ENCODE data around the gene ARMC7.

GRCh38 chr17:75108193-75108592 lies 1.6 kb upstream of the ARMC7 start:
- TF ChIP-seq CTCF (IDR thresholded peaks at IDR 0.05) (no peak), POLR2A (IDR thresholded peaks at IDR 0.05) (no peak)
